Lower leg skin (tissue), 3 donors: Measurements from ENCODE around the gene MYO1B.

Experiments
- CTCF ChIP-seq, 3 donors: fragments of 450-650 bp; IDR thresholded peaks; one replicate each; pipeline ENCODE4 v1.5.1; 2016; ENCODE audit warnings: antibody characterized with exemption in 3 of 3, mild to moderate bottlenecking in 3 of 3, moderate library complexity in 2 of 3
- POLR2A ChIP-seq, 2 donors: fragments of 450-650 bp; IDR thresholded peaks; one replicate each; pipeline ENCODE4 v1.6.1; 2016 to 2017; ENCODE audit warnings: antibody characterized with exemption in 2 of 2, mild to moderate bottlenecking in 1 of 2, moderate library complexity in 1 of 2

GRCh38 chr2:191270306-191271161, 25.3 kb downstream of the MYO1B start:
- TF ChIP-seq CTCF (IDR thresholded peaks at IDR 0.05): no peak
- TF ChIP-seq POLR2A (IDR thresholded peaks at IDR 0.05): no peak
